Measurements from ENCODE around the gene ZNF724. TPM values are rescaled to one million over a fixed set of nuclear protein-coding genes. Genes with fewer than 3 reads are reported as not detected.
"Not testable (repeated sequence)": the region's sequence is repeated elsewhere in the genome, so short reads cannot be mapped to it uniquely, and the experiment has no call there.

Gene ZNF724
- total RNA-seq (1 to 10 TPM in 1 of 6 donors, under 1 TPM in 5; 0.19 to 2.2 (median 0.73) TPM), polyA plus RNA-seq (under 1 TPM in 1 of 2 donors, not detected in 1; 0.11 TPM)

DNA sequence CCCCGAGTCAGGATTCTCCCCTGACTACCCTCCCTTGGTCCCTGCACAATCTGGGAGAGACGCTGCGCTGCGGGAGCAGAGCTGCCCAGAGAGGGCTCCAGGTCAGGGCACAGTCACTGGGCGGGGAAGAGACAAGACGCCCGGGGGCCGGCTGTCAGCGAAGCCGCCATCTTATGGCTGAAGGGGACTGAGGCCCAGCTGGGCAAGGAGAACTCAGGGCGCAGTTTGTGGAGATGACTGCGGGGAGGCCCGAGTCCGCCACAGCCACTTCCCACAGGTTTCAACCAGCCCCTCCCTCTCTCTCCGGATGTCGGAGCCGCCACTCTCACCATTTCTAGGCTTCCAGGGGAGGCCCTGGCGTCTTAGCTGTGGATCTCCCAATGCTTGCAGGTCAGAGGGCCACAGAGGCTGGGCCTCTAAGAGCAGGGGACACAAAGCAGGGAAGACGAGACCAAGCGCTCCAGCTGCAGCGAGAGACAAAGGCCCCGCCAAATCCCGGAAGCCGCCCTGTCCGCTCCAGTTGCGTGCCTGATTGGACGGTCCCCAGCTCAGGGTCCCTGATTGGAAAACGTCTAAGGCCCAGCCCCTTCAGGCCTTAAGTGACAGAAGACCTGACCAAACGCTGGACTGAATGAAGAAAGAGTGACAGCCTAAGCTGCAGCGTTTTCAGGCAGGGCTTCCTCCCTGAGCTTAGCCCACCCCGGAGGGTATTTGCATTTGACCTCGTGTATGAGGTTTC is at the start of gene ZNF724:
Gene ZNF724 (minus strand): TSS at position 484 of the 739 bp plus-strand sequence. CDS start 152 bp downstream, at position 332.
- H3K27ac ChIP-seq = peak within 1 kb of the TSS; percentile 37 to 66 (median 52)
- intact Hi-C loops (cut with DNase I) = no loop called here

DNA sequence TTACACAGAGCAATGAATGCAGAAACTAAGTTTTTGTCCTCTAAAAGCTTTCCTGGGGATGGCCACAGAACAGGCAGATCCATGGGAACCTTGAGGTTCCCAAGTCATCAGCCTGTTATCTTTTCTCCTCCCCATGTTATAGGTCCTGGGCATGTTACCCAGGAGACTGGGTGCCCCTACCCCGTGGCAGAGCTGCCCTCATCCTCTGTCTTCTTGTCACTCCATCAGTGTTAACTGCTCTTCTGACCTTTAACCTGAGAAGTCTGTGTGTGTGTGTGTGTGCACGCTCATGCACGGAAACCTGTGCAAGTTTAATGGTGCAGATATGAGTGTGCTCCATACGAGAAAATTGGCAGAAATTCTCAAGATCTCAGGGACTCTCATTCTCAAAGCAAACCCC is 43.9 kb upstream of the ZNF724 start:
- H3K27ac ChIP-seq = no peak overlapping the region
- H3K4me1 ChIP-seq = no peaks in the 10 kb centered on the region
- intact Hi-C loops (cut with DNase I) = no loop called here
- H3K9me3 ChIP-seq = no peaks in the 10 kb centered on the region
- no peaks in the 10 kb centered on the region for H3K27me3 ChIP-seq
- no peaks in the 10 kb centered on the region for H3K36me3 ChIP-seq
- DNase-seq = no peak
- FAIRE-seq = no peak
- ATAC-seq = no peak
- 61 to 69% methylated on average over 4 of the region's 4 CpGs for WGBS, 2 donors
- H3K4me3 ChIP-seq = no peak overlapping the region
- TF ChIP-seq, protein P1, sequence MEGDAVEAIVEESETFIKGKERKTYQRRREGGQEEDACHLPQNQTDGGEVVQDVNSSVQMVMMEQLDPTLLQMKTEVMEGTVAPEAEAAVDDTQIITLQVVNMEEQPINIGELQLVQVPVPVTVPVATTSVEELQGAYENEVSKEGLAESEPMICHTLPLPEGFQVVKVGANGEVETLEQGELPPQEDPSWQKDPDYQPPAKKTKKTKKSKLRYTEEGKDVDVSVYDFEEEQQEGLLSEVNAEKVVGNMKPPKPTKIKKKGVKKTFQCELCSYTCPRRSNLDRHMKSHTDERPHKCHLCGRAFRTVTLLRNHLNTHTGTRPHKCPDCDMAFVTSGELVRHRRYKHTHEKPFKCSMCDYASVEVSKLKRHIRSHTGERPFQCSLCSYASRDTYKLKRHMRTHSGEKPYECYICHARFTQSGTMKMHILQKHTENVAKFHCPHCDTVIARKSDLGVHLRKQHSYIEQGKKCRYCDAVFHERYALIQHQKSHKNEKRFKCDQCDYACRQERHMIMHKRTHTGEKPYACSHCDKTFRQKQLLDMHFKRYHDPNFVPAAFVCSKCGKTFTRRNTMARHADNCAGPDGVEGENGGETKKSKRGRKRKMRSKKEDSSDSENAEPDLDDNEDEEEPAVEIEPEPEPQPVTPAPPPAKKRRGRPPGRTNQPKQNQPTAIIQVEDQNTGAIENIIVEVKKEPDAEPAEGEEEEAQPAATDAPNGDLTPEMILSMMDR (IDR thresholded peaks at IDR 0.05) = no peak

More for the DNA sequence above, at the start of gene ZNF724:
- WGBS, 2 donors = 0 to 1% methylated on average over 32 of the region's 32 CpGs
- peak; percentile 89 to 95 (median 92) for DNase-seq
- ATAC-seq = peak; percentile 98 to 100 (median 99)
- no peaks in the 10 kb centered on the region for H3K36me3 ChIP-seq
- no peaks in the 10 kb centered on the region for H3K9me3 ChIP-seq
- peak; percentile 94 for FAIRE-seq
- TF ChIP-seq, protein P1 (IDR thresholded peaks at IDR 0.05) = no peak
- H3K4me1 ChIP-seq = no peaks in the 10 kb centered on the region
- H3K27me3 ChIP-seq = no peaks in the 10 kb centered on the region
- H3K4me3 ChIP-seq = peak within 1 kb of the TSS; percentile 39 to 74 (median 68)

DNA sequence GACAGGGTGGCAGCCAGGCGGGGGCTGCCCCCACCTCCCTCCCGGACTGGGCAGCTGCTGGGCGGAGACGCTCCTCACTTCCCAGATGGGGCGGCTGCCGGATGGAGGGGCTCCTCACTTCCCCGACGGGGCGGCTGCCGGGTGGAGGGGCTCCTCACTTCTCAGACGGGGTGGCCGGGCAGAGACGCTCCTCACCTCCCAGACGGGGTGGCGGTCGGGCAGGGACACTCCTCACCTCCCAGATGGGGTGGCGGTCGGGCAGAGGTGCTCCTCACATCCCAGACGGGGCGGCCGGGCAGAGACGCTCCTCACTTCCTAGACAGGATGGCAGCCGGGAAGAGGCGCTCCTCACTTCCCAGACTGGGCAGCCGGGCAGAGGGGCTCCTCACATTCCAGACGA is 39.8 kb upstream of the ZNF724 start:
- intact Hi-C loops (cut with DNase I); H3K27ac ChIP-seq; FAIRE-seq: not testable (repeated sequence)

DNA sequence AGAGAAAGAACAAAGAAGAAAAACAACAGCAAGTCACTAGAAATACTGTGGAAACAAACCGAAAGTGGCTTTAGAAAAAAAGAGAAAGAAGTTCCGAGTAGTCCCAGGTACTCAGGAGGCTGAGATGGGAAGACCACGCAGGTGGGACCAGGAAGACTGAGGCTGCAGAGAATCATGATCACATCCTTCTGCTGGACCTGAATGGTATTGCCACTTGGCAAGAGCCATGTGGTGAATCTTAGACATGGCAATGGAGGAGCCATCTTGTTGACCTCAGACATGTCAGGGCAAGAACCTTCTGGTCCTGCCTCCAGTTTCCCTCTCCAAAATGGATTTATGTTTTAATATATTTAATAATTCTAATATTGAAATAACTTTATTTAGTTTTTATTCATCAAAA is 37.4 kb upstream of the ZNF724 start:
- intact Hi-C loops (cut with DNase I) = no loop called here
- no peak for FAIRE-seq
- H3K9me3 ChIP-seq = no peaks in the 10 kb centered on the region
- TF ChIP-seq, protein P1 (IDR thresholded peaks at IDR 0.05) = no peak
- no peak overlapping the region for H3K27ac ChIP-seq
- ATAC-seq = no peak
- H3K36me3 ChIP-seq = no peaks in the 10 kb centered on the region
- no peak overlapping the region for H3K4me3 ChIP-seq
- H3K4me1 ChIP-seq = no peaks in the 10 kb centered on the region
- no peaks in the 10 kb centered on the region for H3K27me3 ChIP-seq
- WGBS, 2 donors = 72 to 81% methylated on average over 3 of the region's 3 CpGs
- no peak for DNase-seq

More for the DNA sequence above, 39.8 kb upstream of the ZNF724 start:
- not testable (repeated sequence) for H3K4me1 ChIP-seq, ATAC-seq, H3K27me3 ChIP-seq, H3K9me3 ChIP-seq, H3K36me3 ChIP-seq, H3K4me3 ChIP-seq
- peak in 1 of 6 donors; percentile 45 for DNase-seq
- 88 to 91% methylated on average over 26 of the region's 26 CpGs for whole genome bisulfite sequencing, 2 donors

DNA sequence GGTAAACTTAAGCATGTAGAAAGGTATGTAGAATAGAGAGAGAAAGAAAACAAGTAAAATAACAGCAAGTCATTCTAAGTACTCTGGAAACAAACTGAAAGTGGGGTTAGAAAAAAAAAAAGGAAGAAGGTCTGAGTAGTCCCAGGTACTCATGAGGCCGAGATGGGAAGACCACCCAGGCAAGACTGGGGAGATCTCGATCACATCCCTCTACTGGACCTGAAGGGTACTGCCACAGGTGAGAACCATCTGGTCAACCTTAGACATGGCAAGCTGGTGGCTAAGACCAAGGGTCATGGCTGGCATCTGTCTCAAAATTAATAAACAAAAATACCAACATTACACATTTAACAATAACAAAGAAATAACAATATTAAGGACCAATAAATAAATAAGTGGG is 36.3 kb upstream of the ZNF724 start:
- 35 to 40% methylated on average over 2 of the region's 2 CpGs for WGBS, 2 donors
- intact Hi-C loops (cut with DNase I) = no loop called here
- ATAC-seq = no peak

More for the DNA sequence above, 36.3 kb upstream of the ZNF724 start:
- no peak overlapping the region for H3K4me3 ChIP-seq
- no peaks in the 10 kb centered on the region for H3K4me1 ChIP-seq
- H3K36me3 ChIP-seq = no peaks in the 10 kb centered on the region
- no peak for FAIRE-seq
- H3K27me3 ChIP-seq = no peaks in the 10 kb centered on the region
- H3K27ac ChIP-seq = no peak overlapping the region
- DNase-seq = no peak
- TF ChIP-seq, protein P1 (IDR thresholded peaks at IDR 0.05) = no peak
- H3K9me3 ChIP-seq = no peaks in the 10 kb centered on the region

All from pancreas (tissue), 10 donors.